Lower leg skin (tissue), 3 donors: ENCODE results near the gene TWSG1.

Experiments used
- POLR2A ChIP-seq, 2 donors: fragments of 450-650 bp; IDR thresholded peaks; one replicate each; pipeline ENCODE4 v1.6.1; 2016 to 2017; ENCODE audit warnings: antibody characterized with exemption in 2 of 2, mild to moderate bottlenecking in 1 of 2, moderate library complexity in 1 of 2
- TF ChIP-seq, protein P1 (sequence below), 3 donors: fragments of 450-650 bp; IDR thresholded peaks; one replicate each; pipeline ENCODE4 v1.5.1; 2016; ENCODE audit warnings: antibody characterized with exemption in 3 of 3, mild to moderate bottlenecking in 3 of 3, moderate library complexity in 2 of 3

GRCh38 chr18:9304388-9305070 is 30.0 kb upstream of the TWSG1 start:
- TF ChIP-seq, protein P1, sequence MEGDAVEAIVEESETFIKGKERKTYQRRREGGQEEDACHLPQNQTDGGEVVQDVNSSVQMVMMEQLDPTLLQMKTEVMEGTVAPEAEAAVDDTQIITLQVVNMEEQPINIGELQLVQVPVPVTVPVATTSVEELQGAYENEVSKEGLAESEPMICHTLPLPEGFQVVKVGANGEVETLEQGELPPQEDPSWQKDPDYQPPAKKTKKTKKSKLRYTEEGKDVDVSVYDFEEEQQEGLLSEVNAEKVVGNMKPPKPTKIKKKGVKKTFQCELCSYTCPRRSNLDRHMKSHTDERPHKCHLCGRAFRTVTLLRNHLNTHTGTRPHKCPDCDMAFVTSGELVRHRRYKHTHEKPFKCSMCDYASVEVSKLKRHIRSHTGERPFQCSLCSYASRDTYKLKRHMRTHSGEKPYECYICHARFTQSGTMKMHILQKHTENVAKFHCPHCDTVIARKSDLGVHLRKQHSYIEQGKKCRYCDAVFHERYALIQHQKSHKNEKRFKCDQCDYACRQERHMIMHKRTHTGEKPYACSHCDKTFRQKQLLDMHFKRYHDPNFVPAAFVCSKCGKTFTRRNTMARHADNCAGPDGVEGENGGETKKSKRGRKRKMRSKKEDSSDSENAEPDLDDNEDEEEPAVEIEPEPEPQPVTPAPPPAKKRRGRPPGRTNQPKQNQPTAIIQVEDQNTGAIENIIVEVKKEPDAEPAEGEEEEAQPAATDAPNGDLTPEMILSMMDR (IDR thresholded peaks at IDR 0.05), result no peak
- no peak for TF ChIP-seq POLR2A (IDR thresholded peaks at IDR 0.05)
